B cell (primary cell): ENCODE results near the gene PRDM15. TPM values are rescaled to one million over a fixed set of nuclear protein-coding genes. Genes with fewer than 3 reads are reported as not detected.

Experiments
- ATAC-seq: fragments of 200-7000 bp; cut with Tn5 transposase; one replicate; pipeline ENCODE4 v1.10.0; 2021; ENCODE audit warnings: low read depth, mild to moderate bottlenecking, moderate number of reproducible peaks, moderate library complexity
- CTCF ChIA-PET: fragments of 350-600 bp; sonication (Branson Sonifier 250); formaldehyde crosslinking; loops from one replicate; lab custom pipeline; 2021; ENCODE audit warnings: antibody characterized with exemption, inconsistent platforms; lab: Charles Lee
- POLR2A ChIA-PET: fragments of 350-600 bp; sonication (Branson Sonifier 250); formaldehyde crosslinking; loops from one replicate; lab custom pipeline; 2021; ENCODE audit warnings: antibody characterized with exemption; lab: Charles Lee
- DNase-seq: peaks from one replicate; pipeline ENCODE4 v3.0.0; 2013
- H2AFZ ChIP-seq: 2 replicates; pipeline ENCODE4 v1.6.1; 2012; ENCODE audit warnings: mild to moderate bottlenecking, low read depth, low read length; ENCODE audit not compliant: insufficient read depth, poor library complexity, severe bottlenecking
- H3K27ac ChIP-seq, 2 donors: 1 replicate in 1 of 2; 2 replicates in 1 of 2; pipeline ENCODE4 v1.5.1; 2012 to 2013; ENCODE audit warnings: low read length in 2 of 2, mild to moderate bottlenecking in 2 of 2, moderate library complexity in 1 of 2
- H3K27me3 ChIP-seq, 4 experiments: fragments of 200-600 bp in 1 of 4; sonication (generic) in 1 of 4; replicated peaks in 1 of 4; 1 replicate in 2 of 4; 2 replicates in 2 of 4; pipeline versions ENCODE4 v1.6.1 to v1.7.0; 2013 to 2016; ENCODE audit warnings: low read length in 3 of 4, mild to moderate bottlenecking in 2 of 4, mixed read lengths in 1 of 4, moderate library complexity in 1 of 4; ENCODE audit not compliant: insufficient read depth in 4 of 4, control insufficient read depth in 3 of 4; ENCODE audit errors: control extremely low read depth in 1 of 4
- H3K36me3 ChIP-seq, 2 experiments: replicated peaks in 1 of 2; 1 replicate in 1 of 2; 2 replicates in 1 of 2; pipeline versions ENCODE4 v1.6.1 to v1.7.1; 2013; ENCODE audit warnings: low read length in 1 of 2; ENCODE audit not compliant: insufficient read depth in 2 of 2, control insufficient read depth in 1 of 2; ENCODE audit errors: control extremely low read depth in 1 of 2, extremely low read depth in 1 of 2
- H3K4me1 ChIP-seq, 2 donors: fragments of 200-600 bp in 1 of 2; sonication (generic) in 1 of 2; 1 replicate in 1 of 2; 2 replicates in 1 of 2; pipeline versions ENCODE4 v1.5.1 to v1.6.1; 2013 to 2017; ENCODE audit warnings: low read length in 2 of 2; ENCODE audit not compliant: control insufficient read depth in 2 of 2, insufficient read depth in 2 of 2
- H3K4me2 ChIP-seq: replicated peaks from 2 replicates; pipeline ENCODE3; 2012; ENCODE audit warnings: mild to moderate bottlenecking, low read depth, low read length; ENCODE audit not compliant: poor library complexity, severe bottlenecking
- H3K4me3 ChIP-seq, 5 experiments: fragments of 200-600 bp in 1 of 5; sonication (generic) in 1 of 5; 1 replicate in 3 of 5; 2 replicates in 2 of 5; pipeline versions ENCODE4 v1.5.1 to v1.7.0; 2011 to 2016; ENCODE audit warnings: low read length in 4 of 5, mild to moderate bottlenecking in 4 of 5, low read depth in 2 of 5, control low read depth in 1 of 5, moderate library complexity in 1 of 5; ENCODE audit not compliant: insufficient read depth in 1 of 5; ENCODE audit errors: control extremely low read depth in 1 of 5, extremely low read depth in 1 of 5
- H3K79me2 ChIP-seq: fragments of 200-600 bp; sonication (generic); one replicate; pipeline ENCODE4 v1.6.0; 2016; ENCODE audit warnings: low read length; ENCODE audit not compliant: control insufficient read depth, insufficient read depth
- H3K9ac ChIP-seq: fragments of 200-600 bp; sonication (generic); 2 replicates; pipeline ENCODE4 v1.6.1; 2017; ENCODE audit warnings: mild to moderate bottlenecking, low read length, moderate library complexity
- H3K9me3 ChIP-seq, 3 donors: one replicate each; pipeline versions ENCODE4 v1.6.1 to v1.7.1; 2013; ENCODE audit warnings: low read length in 2 of 3; ENCODE audit not compliant: control insufficient read depth in 2 of 3, insufficient read depth in 1 of 3; ENCODE audit errors: control extremely low read depth in 1 of 3
- H4K20me1 ChIP-seq: 2 replicates; pipeline ENCODE4 v1.6.0; 2012; ENCODE audit warnings: mild to moderate bottlenecking, low read length; ENCODE audit not compliant: insufficient read depth, control insufficient read depth, poor library complexity, severe bottlenecking
- H3K27ac Mint-ChIP-seq: one replicate; pipeline ENCODE4 v1.8.0; 2021; ENCODE audit warnings: mixed read lengths
- H3K27me3 Mint-ChIP-seq: one replicate; pipeline ENCODE4 v1.8.0; 2021; ENCODE audit warnings: mixed read lengths
- H3K4me1 Mint-ChIP-seq: one replicate; pipeline ENCODE4 v1.8.0; 2021; ENCODE audit warnings: mixed read lengths
- H3K4me3 Mint-ChIP-seq: one replicate; pipeline ENCODE4 v1.8.0; 2021; ENCODE audit warnings: mixed read lengths
- H3K9me3 Mint-ChIP-seq: one replicate; pipeline ENCODE4 v1.8.0; 2022; ENCODE audit warnings: mixed read lengths; ENCODE audit not compliant: insufficient read depth
- CTCF ChIP-seq: fragments of 200-600 bp; IDR thresholded peaks from one replicate; pipeline ENCODE4 v1.8.0; 2022; ENCODE audit warnings: antibody characterized with exemption, mild to moderate bottlenecking
- EZH2 ChIP-seq: IDR thresholded peaks from 2 replicates; pipeline ENCODE4 v1.6.1; 2012; ENCODE audit warnings: borderline replicate concordance, low read depth, mild to moderate bottlenecking, moderate library complexity, low read length; ENCODE audit not compliant: insufficient read depth, poor library complexity, severe bottlenecking
- WGBS: methylation state at CpG from one replicate; pipeline ENCODE4 v1.1.5; 2013; ENCODE audit warnings: missing lambda C conversion rate; ENCODE audit not compliant: insufficient coverage; 5-methylcytosine and 5-hydroxymethylcytosine counted together
- intact Hi-C: fragments of 100-400 bp; cut with micrococcal nuclease; formaldehyde crosslinking; loops from one replicate; pipeline ENCODE4 v1.10.0; 2022
- polyA plus RNA-seq: library from polyadenylated mRNA; depleted of rRNA; stranded (reverse); fragments of >200 nt; gene quantifications from 2 replicates; pipeline ENCODE4 v1.2.3, GENCODE V29; 2012
- total RNA-seq, 2 donors: library from RNA; stranded (reverse); fragments of 120-200 nt in 1 of 2; gene quantifications; 1 replicate in 1 of 2; 2 replicates in 1 of 2; pipeline versions ENCODE4 v1.2.3 to v1.2.4, GENCODE V29; 2013 to 2022

PRDM15 gene
- total and polyA plus RNA-seq, 2 donors (not counting 1 experiment from before 2014, with no cell fraction given), result 21.3 to 29.2 TPM

- CTCF ChIA-PET, result interaction anchor here (1.0 to 3.7 kb wide), 2 partner anchors 233 to 242 kb away, joined by 3 to 18 read pairs; no protein-coding TSS in a partner anchor
- peaks cover 77% of the 10 kb centered on the region for H3K79me2 ChIP-seq
These were observed 4.1 kb downstream of the PRDM15 start for GRCh38 chr21:41875086-41875485.

GRCh38 chr21:41874611-41875010 is 4.5 kb downstream of the PRDM15 start:
- no peaks in the 10 kb centered on the region for H3K27me3 Mint-ChIP-seq
- no peak overlapping the region for H3K27ac Mint-ChIP-seq
- CTCF ChIA-PET, result interaction anchor here (3.7 kb wide), 1 partner anchor 242 kb away, joined by 18 read pairs; no protein-coding TSS in a partner anchor
- intact Hi-C loops, result no loop called here
- Histone ChIP-seq H4K20me1 (peaks cover 47% of the 10 kb centered on the region), H3K9me3 (no peaks in the 10 kb centered on the region), H3K4me1 (peaks cover 13 to 15% of the 10 kb centered on the region in 2 donors), H2AFZ (no peak overlapping the region), H3K27ac (no peak overlapping the region), H3K9ac (no peak overlapping the region), H3K27me3 (no peaks in the 10 kb centered on the region), H3K79me2 (peaks cover 80% of the 10 kb centered on the region), H3K4me2 (no peak overlapping the region), H3K36me3 (peaks cover 0 to 6% of the 10 kb centered on the region in 2 experiments), H3K4me3 (no peak overlapping the region)
- H3K9me3 Mint-ChIP-seq, result no peaks in the 10 kb centered on the region
- POLR2A ChIA-PET, result no interaction called here
- ATAC-seq, result no peak
- H3K4me3 Mint-ChIP-seq, result no peak overlapping the region
- peaks cover 37% of the 10 kb centered on the region for H3K4me1 Mint-ChIP-seq
- TF ChIP-seq CTCF, result no peak
- no peak for TF ChIP-seq EZH2
- no peak for DNase-seq
- 68% methylated on average over 11 of the region's 11 CpGs for WGBS

More at GRCh38 chr21:41875086-41875485, 4.1 kb downstream of the PRDM15 start:
- Mint-ChIP-seq H3K27ac (no peak overlapping the region), H3K4me1 (peaks cover 37% of the 10 kb centered on the region), H3K9me3 (no peaks in the 10 kb centered on the region), H3K4me3 (no peak overlapping the region), H3K27me3 (no peaks in the 10 kb centered on the region)
- no peaks in the 10 kb centered on the region for H3K9me3 ChIP-seq
- peaks cover 47% of the 10 kb centered on the region for H4K20me1 ChIP-seq
- H3K4me3 ChIP-seq, result no peak overlapping the region
- H3K9ac ChIP-seq, result no peak overlapping the region
- no peak overlapping the region for H2AFZ ChIP-seq
- TF ChIP-seq CTCF (no peak), EZH2 (no peak)
- no peak for DNase-seq
- no peak overlapping the region for H3K4me2 ChIP-seq
- peaks cover 0 to 6% of the 10 kb centered on the region in 2 experiments for H3K36me3 ChIP-seq
- POLR2A ChIA-PET, result no interaction called here
- 100% methylated on average over 5 of the region's 8 CpGs for WGBS
- no peaks in the 10 kb centered on the region for H3K27me3 ChIP-seq
- H3K27ac ChIP-seq, result no peak overlapping the region
- no peak for ATAC-seq
- peaks cover 13 to 20% of the 10 kb centered on the region in 2 donors for H3K4me1 ChIP-seq
- intact Hi-C loops, result no loop called here
